Measurements from ENCODE around the gene RNF167. TPM values are rescaled to one million over a fixed set of nuclear protein-coding genes. Genes with fewer than 3 reads are reported as not detected.

RNF167 gene
- total and polyA plus RNA-seq, 2 of the 13 experiments (the other 11 are each of a cell fraction or from before 2014, with no cell fraction given), result 44.1 to 45.4 TPM

DNA sequence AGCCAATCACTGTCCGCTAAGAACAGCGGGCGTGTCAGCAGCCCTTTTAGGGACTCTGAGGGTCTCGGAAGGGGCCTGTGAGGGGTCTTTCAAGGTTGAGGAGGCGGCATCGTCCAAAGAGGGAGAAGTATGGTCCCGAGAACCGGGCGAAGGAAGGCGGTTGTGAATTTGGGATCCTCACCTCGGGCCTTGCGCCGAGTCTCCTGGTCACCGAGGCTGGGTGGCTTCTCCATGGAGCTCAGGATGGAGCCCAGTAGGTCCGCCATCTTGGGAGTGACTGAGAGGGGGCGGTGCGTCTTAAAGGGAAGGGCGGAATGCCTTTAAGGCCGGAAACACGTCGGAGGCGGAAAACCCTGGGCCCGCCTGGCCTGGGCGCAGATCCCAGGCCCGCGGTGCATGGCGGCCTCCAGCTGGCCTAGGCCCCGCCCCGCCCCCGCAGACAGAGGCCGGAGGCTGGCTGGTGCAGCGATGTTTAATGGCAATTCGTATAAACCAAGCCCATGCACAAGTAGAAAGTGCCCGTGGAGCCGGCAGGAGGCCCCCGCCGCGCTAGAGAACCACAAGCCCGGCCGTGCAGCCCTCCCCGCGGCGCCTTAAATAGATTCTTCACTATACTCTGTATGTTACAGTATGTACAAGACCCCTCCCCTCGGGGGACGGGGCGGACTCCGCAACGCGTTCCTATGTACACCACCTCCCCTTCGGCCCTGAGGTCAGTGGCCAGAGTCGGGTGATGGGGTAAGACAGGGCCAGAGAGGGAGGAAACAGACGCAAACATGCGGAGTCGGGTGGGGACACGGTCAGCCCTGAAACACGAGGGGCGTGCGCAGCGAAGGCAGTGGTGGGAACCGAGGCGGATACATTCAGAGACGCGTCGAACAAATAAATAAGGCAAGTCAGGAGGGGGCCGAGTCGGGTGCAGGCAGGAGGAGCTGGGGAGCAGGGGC lies 27.7 kb downstream of the RNF167 start, which contains the start of gene SPAG7 (continued):
- no peak for TF ChIP-seq CENPT (CRISPR knock-in tag; IDR thresholded peaks at IDR 0.05; ENCODE audit: low read depth)
- TF ChIP-seq XBP1 (CRISPR knock-in tag; IDR thresholded peaks at IDR 0.05), result no peak
- TF ChIP-seq KAT8 (CRISPR knock-in tag; IDR thresholded peaks at IDR 0.05), result no peak; the same call in none of the 2 replicates
- peak; percentile 29; the same call in 1 of the 2 replicates for TF ChIP-seq ZNF589 (CRISPR knock-in tag; conservative IDR thresholded peaks at IDR 0.05)
- peak; percentile 42; the same call in 1 of the 2 replicates for TF ChIP-seq ISL2 (CRISPR knock-in tag; IDR thresholded peaks at IDR 0.05)
- no peak for TF ChIP-seq ZNF7 (CRISPR knock-in tag; IDR thresholded peaks at IDR 0.05)
- no peak for TF ChIP-seq TP53 (CRISPR knock-in tag; conservative IDR thresholded peaks at IDR 0.05)
- no peak for TF ChIP-seq FLYWCH1 (CRISPR knock-in tag; IDR thresholded peaks at IDR 0.05)
- no peak; the same call in 1 of the 2 replicates for TF ChIP-seq ZNF557 (CRISPR knock-in tag; IDR thresholded peaks at IDR 0.05)
- TF ChIP-seq ZNF720 (CRISPR knock-in tag; IDR thresholded peaks at IDR 0.05), result no peak
- TF ChIP-seq NKX3-1 (CRISPR knock-in tag; IDR thresholded peaks at IDR 0.05), result no peak
- TF ChIP-seq GPN1 (CRISPR knock-in tag; IDR thresholded peaks at IDR 0.05; ENCODE audit: borderline replicate concordance), result no peak
- TF ChIP-seq, protein P1, sequence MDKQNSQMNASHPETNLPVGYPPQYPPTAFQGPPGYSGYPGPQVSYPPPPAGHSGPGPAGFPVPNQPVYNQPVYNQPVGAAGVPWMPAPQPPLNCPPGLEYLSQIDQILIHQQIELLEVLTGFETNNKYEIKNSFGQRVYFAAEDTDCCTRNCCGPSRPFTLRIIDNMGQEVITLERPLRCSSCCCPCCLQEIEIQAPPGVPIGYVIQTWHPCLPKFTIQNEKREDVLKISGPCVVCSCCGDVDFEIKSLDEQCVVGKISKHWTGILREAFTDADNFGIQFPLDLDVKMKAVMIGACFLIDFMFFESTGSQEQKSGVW (CRISPR knock-in tag; IDR thresholded peaks at IDR 0.05; ENCODE audit: borderline replicate concordance), result no peak
- TF ChIP-seq SMC3 (IDR thresholded peaks at IDR 0.05; ENCODE audit: low read length), result no peak
- no peak for TF ChIP-seq NFKB2 (CRISPR knock-in tag; IDR thresholded peaks at IDR 0.05; ENCODE audit: borderline replicate concordance)
- TF ChIP-seq HNRNPUL1 (IDR thresholded peaks at IDR 0.05; ENCODE audit: low read depth, low read length), result no peak
- TF ChIP-seq MED1 (CRISPR knock-in tag; IDR thresholded peaks at IDR 0.05), result peak; percentile 25; the same call in 1 of the 2 replicates
- TF ChIP-seq, protein P2, sequence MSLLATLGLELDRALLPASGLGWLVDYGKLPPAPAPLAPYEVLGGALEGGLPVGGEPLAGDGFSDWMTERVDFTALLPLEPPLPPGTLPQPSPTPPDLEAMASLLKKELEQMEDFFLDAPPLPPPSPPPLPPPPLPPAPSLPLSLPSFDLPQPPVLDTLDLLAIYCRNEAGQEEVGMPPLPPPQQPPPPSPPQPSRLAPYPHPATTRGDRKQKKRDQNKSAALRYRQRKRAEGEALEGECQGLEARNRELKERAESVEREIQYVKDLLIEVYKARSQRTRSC (CRISPR knock-in tag; IDR thresholded peaks at IDR 0.05; ENCODE audit: low read depth), result no peak; the same call in 1 of the 2 replicates
- TF ChIP-seq SMAD9 (CRISPR knock-in tag; IDR thresholded peaks at IDR 0.05), result no peak
- peak; percentile 47 for TF ChIP-seq HDAC1 (CRISPR knock-in tag; IDR thresholded peaks at IDR 0.05)
- TF ChIP-seq ZBTB21 (CRISPR knock-in tag; IDR thresholded peaks at IDR 0.05), result no peak
- no peak for TF ChIP-seq ARNT2 (CRISPR knock-in tag; IDR thresholded peaks at IDR 0.05; ENCODE audit: low read depth)
- TF ChIP-seq MBNL3 (CRISPR knock-in tag; conservative IDR thresholded peaks at IDR 0.05), result no peak
- TF ChIP-seq, protein P3, sequence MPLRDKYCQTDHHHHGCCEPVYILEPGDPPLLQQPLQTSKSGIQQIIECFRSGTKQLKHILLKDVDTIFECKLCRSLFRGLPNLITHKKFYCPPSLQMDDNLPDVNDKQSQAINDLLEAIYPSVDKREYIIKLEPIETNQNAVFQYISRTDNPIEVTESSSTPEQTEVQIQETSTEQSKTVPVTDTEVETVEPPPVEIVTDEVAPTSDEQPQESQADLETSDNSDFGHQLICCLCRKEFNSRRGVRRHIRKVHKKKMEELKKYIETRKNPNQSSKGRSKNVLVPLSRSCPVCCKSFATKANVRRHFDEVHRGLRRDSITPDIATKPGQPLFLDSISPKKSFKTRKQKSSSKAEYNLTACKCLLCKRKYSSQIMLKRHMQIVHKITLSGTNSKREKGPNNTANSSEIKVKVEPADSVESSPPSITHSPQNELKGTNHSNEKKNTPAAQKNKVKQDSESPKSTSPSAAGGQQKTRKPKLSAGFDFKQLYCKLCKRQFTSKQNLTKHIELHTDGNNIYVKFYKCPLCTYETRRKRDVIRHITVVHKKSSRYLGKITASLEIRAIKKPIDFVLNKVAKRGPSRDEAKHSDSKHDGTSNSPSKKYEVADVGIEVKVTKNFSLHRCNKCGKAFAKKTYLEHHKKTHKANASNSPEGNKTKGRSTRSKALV (CRISPR knock-in tag; IDR thresholded peaks at IDR 0.05), result no peak

Measured in HepG2 (cell line).